GM23338 (cell line): ENCODE results near the gene EEF2K. TPM values are rescaled to one million over a fixed set of nuclear protein-coding genes. Genes with fewer than 3 reads are reported as not detected.
A peak's percentile ranks its signal among the peaks of the same experiment; 100 is the strongest.

Source experiments
- ATAC-seq: fragments of 200-7000 bp; cut with Tn5 transposase; 3 replicates; pipeline ENCODE4 v1.9.1; 2020
- DNase-seq: peaks from one replicate; pipeline ENCODE4 v3.0.0-alpha.2; 2015; ENCODE audit warnings: low spot score
- H2AFZ ChIP-seq: fragments of 200-600 bp; sonication (generic); 2 replicates; pipeline ENCODE4 v1.8.0; 2016; ENCODE audit warnings: antibody characterized with exemption, mild to moderate bottlenecking, moderate library complexity
- H3F3A ChIP-seq: fragments of 200-600 bp; sonication (generic); replicated peaks from 2 replicates; pipeline ENCODE4 v1.8.0; 2017; ENCODE audit warnings: antibody characterized with exemption, mixed run types, low read depth
- H3K27ac ChIP-seq: fragments of 200-600 bp; sonication (generic); 2 replicates; pipeline ENCODE4 v1.6.1; 2016; ENCODE audit warnings: low read depth
- H3K27me3 ChIP-seq: fragments of 200-600 bp; sonication (generic); 2 replicates; pipeline ENCODE4 v1.8.0; 2016; ENCODE audit warnings: mild to moderate bottlenecking, mixed run types, moderate library complexity; ENCODE audit not compliant: insufficient read depth
- H3K36me3 ChIP-seq: fragments of 200-600 bp; sonication (generic); 2 replicates; pipeline ENCODE4 v1.8.0; 2016; ENCODE audit warnings: mild to moderate bottlenecking; ENCODE audit not compliant: insufficient read depth
- H3K4me1 ChIP-seq: fragments of 200-600 bp; sonication (generic); 2 replicates; pipeline ENCODE4 v1.8.0; 2016; ENCODE audit warnings: mild to moderate bottlenecking, moderate library complexity; ENCODE audit not compliant: insufficient read depth
- H3K4me2 ChIP-seq: fragments of 200-600 bp; sonication (generic); 2 replicates; pipeline ENCODE4 v1.7.1; 2017; ENCODE audit warnings: mixed run types
- H3K4me3 ChIP-seq: fragments of 200-600 bp; sonication (generic); 2 replicates; pipeline ENCODE4 v1.6.1; 2016; ENCODE audit warnings: mixed run types
- H3K79me2 ChIP-seq: fragments of 200-600 bp; sonication (generic); replicated peaks from 2 replicates; pipeline ENCODE4 v1.8.0; 2017; ENCODE audit warnings: mild to moderate bottlenecking; ENCODE audit not compliant: insufficient read depth
- H3K9me2 ChIP-seq: fragments of 200-600 bp; sonication (generic); 2 replicates; pipeline ENCODE4 v1.8.0; 2017; ENCODE audit not compliant: insufficient read depth
- H4K20me1 ChIP-seq: fragments of 200-600 bp; sonication (generic); replicated peaks from 2 replicates; pipeline ENCODE4 v1.8.0; 2017; ENCODE audit warnings: mild to moderate bottlenecking; ENCODE audit not compliant: insufficient read depth
- H3K27ac Mint-ChIP-seq: 2 replicates; pipeline ENCODE4 v1.8.0; 2020; ENCODE audit warnings: inconsistent platforms, mild to moderate bottlenecking, moderate library complexity, mixed read lengths
- H3K27me3 Mint-ChIP-seq: 3 replicates; pipeline ENCODE4 v1.8.0; 2022; ENCODE audit warnings: low read depth, mild to moderate bottlenecking, moderate library complexity, mixed read lengths, inconsistent platforms; ENCODE audit not compliant: insufficient read depth, poor library complexity
- H3K36me3 Mint-ChIP-seq: 3 replicates; pipeline ENCODE4 v1.8.0; 2021; ENCODE audit warnings: low read depth, mild to moderate bottlenecking, inconsistent platforms, moderate library complexity, mixed read lengths
- H3K4me1 Mint-ChIP-seq: 3 replicates; pipeline ENCODE4 v1.8.0; 2020; ENCODE audit warnings: mild to moderate bottlenecking, inconsistent platforms, mixed read lengths
- H3K4me3 Mint-ChIP-seq: 3 replicates; pipeline ENCODE4 v1.8.0; 2021; ENCODE audit warnings: moderate library complexity, mild to moderate bottlenecking, inconsistent platforms, mixed read lengths
- H3K9me3 Mint-ChIP-seq: 3 replicates; pipeline ENCODE4 v1.8.0; 2020; ENCODE audit warnings: moderate library complexity, mild to moderate bottlenecking, inconsistent platforms, mixed read lengths
- CREB1 ChIP-seq: fragments of 250-450 bp; sonication (Bioruptor Pico); IDR thresholded peaks from 2 replicates; pipeline ENCODE4 v1.5.0; 2020; ENCODE audit warnings: low read depth, mild to moderate bottlenecking, moderate library complexity
- EZH2 ChIP-seq: fragments of 200-600 bp; sonication (generic); IDR thresholded peaks from one replicate; pipeline ENCODE4 v1.8.0; 2017; ENCODE audit warnings: antibody characterized with exemption, mild to moderate bottlenecking, low read depth; ENCODE audit not compliant: unreplicated experiment
- EZH2phosphoT487 ChIP-seq: fragments of 200-600 bp; sonication (generic); IDR thresholded peaks from one replicate; pipeline ENCODE4 v1.8.1; 2018; ENCODE audit warnings: antibody characterized with exemption; ENCODE audit not compliant: unreplicated experiment
- NANOG ChIP-seq: IDR thresholded peaks from 2 replicates; pipeline ENCODE4 v1.6.1; 2016; ENCODE audit warnings: antibody characterized with exemption, borderline replicate concordance
- POLR2AphosphoS5 ChIP-seq: IDR thresholded peaks from 2 replicates; pipeline ENCODE4 v1.6.1; 2016; ENCODE audit warnings: antibody characterized with exemption, low read depth
- REST ChIP-seq: IDR thresholded peaks from one replicate; pipeline ENCODE4 v1.6.1; 2018; ENCODE audit warnings: antibody characterized with exemption; ENCODE audit not compliant: unreplicated experiment
- ZNF114 ChIP-seq: fragments of 250-450 bp; sonication (Bioruptor Pico); IDR thresholded peaks from 2 replicates; pipeline ENCODE4 v1.5.0; 2020; ENCODE audit warnings: mild to moderate bottlenecking, moderate library complexity
- ZNF331 ChIP-seq: fragments of 250-450 bp; sonication (Bioruptor Pico); IDR thresholded peaks from 2 replicates; pipeline ENCODE4 v1.5.0; 2020; ENCODE audit warnings: low read depth, mild to moderate bottlenecking, moderate library complexity
- ZNF462 ChIP-seq: fragments of 250-450 bp; sonication (Bioruptor Pico); IDR thresholded peaks from 2 replicates; pipeline ENCODE4 v1.5.0; 2020; ENCODE audit warnings: mild to moderate bottlenecking, moderate library complexity
- polyA plus RNA-seq: library from polyadenylated mRNA; unstranded; fragments of >200 nt; fragmentation: Nextera tagmentation; extraction: Ambion mirVana; gene quantifications from 2 replicates; pipeline ENCODE4 v1.2.1, GENCODE V29; 2016
- total RNA-seq: library from RNA; depleted of rRNA; stranded (reverse); fragments of >200 nt; shearing (Covaris generic); gene quantifications from 2 replicates; pipeline ENCODE4 v1.2.3, GENCODE V29; 2014

Gene EEF2K
- total and polyA plus RNA-seq, 2 experiments from 2014 or later: 5.4 to 23.9 TPM

- TF ChIP-seq POLR2AphosphoS5: no peak
- TF ChIP-seq REST: no peak
- no peak for TF ChIP-seq EZH2phosphoT487
- no peak for TF ChIP-seq ZNF331 (CRISPR knock-in tag)
- no peak for TF ChIP-seq ZNF114 (CRISPR knock-in tag)
- no peak for TF ChIP-seq CREB1
- no peak for TF ChIP-seq EZH2
Measured at GRCh38 chr16:22291020-22291419, 84.9 kb downstream of the EEF2K start (continued).

GRCh38 chr16:22291860-22292318 is 85.8 kb downstream of the EEF2K start:
- H2AFZ ChIP-seq: peak overlapping the region; percentile 90
- no peak overlapping the region for H3K4me3 Mint-ChIP-seq

GRCh38 chr16:22292320-22292719 is 86.2 kb downstream of the EEF2K start:
- ATAC-seq (no peak), DNase-seq (no peak)
- no peaks in the 10 kb centered on the region for H3K79me2 ChIP-seq
- no peaks in the 10 kb centered on the region for H3K27me3 ChIP-seq
- 0 out of 3 replicates have a peak, but pooled peaks cover 3% of the 10 kb centered on the region for H3K9me3 Mint-ChIP-seq
- no peak overlapping the region for H3K4me3 ChIP-seq
- H3K4me2 ChIP-seq: no peak overlapping the region
- no peaks in the 10 kb centered on the region for H3K9me2 ChIP-seq
- 0 out of 2 replicates have a peak, but pooled peaks cover 3% of the 10 kb centered on the region for H3F3A ChIP-seq
- H3K4me3 Mint-ChIP-seq: no peak overlapping the region
- H3K4me1 Mint-ChIP-seq: peaks cover 18% of the 10 kb centered on the region
- H2AFZ ChIP-seq: peak overlapping the region; percentile 90
- H3K27me3 Mint-ChIP-seq: peaks cover 6% of the 10 kb centered on the region
- no peaks in the 10 kb centered on the region; the same call in 2 of the 3 replicates for H3K36me3 Mint-ChIP-seq
- peaks cover 20% of the 10 kb centered on the region for H3K4me1 ChIP-seq
- H4K20me1 ChIP-seq: no peaks in the 10 kb centered on the region
- peak overlapping the region; percentile 57; the same call in 1 of the 2 replicates for H3K27ac ChIP-seq
- no peaks in the 10 kb centered on the region for H3K36me3 ChIP-seq
- peak overlapping the region; percentile 96 for H3K27ac Mint-ChIP-seq
- TF ChIP-seq ZNF462 (CRISPR knock-in tag): no peak

More at GRCh38 chr16:22291860-22292318, 85.8 kb downstream of the EEF2K start:
- Histone ChIP-seq H3K4me1 (peaks cover 20% of the 10 kb centered on the region), H3K4me2 (no peak overlapping the region), H4K20me1 (no peaks in the 10 kb centered on the region), H3K27ac (peak overlapping the region; percentile 52; the same call in 1 of the 2 replicates), H3K36me3 (no peaks in the 10 kb centered on the region), H3K27me3 (no peaks in the 10 kb centered on the region), H3K79me2 (no peaks in the 10 kb centered on the region), H3K9me2 (no peaks in the 10 kb centered on the region), H3K4me3 (no peak overlapping the region), H3F3A (0 out of 2 replicates have a peak, but pooled peaks cover 5% of the 10 kb centered on the region)
- H3K27me3 Mint-ChIP-seq: peaks cover 3% of the 10 kb centered on the region
- ATAC-seq (no peak), DNase-seq (no peak)
- H3K27ac Mint-ChIP-seq: peak overlapping the region; percentile 96
- H3K36me3 Mint-ChIP-seq: no peaks in the 10 kb centered on the region; the same call in 2 of the 3 replicates
- H3K9me3 Mint-ChIP-seq: 0 out of 3 replicates have a peak, but pooled peaks cover under 1% of the 10 kb centered on the region
- peaks cover 18% of the 10 kb centered on the region for H3K4me1 Mint-ChIP-seq
- TF ChIP-seq NANOG (no peak), ZNF114 (CRISPR knock-in tag) (no peak)
